HepG2 (cell line): ENCODE measurements around the gene SPCS1. TPM values are rescaled to one million over a fixed set of nuclear protein-coding genes. Genes with fewer than 3 reads are reported as not detected.

Experiments
- BRD4 ChIP-seq: sonication (generic); formaldehyde crosslinking; IDR thresholded peaks from 2 replicates; pipeline ENCODE4 v1.4.0; 2020; ENCODE audit warnings: missing genetic modification reagents
- EEA1 ChIP-seq: sonication (generic); formaldehyde crosslinking; IDR thresholded peaks from 2 replicates; pipeline ENCODE4 v1.5.1; 2020; ENCODE audit warnings: mild to moderate bottlenecking, missing genetic modification reagents, borderline replicate concordance
- EED ChIP-seq: sonication (generic); formaldehyde crosslinking; IDR thresholded peaks from 2 replicates; pipeline ENCODE4 v1.5.0; 2020; ENCODE audit warnings: mild to moderate bottlenecking, missing genetic modification reagents
- EHMT2 ChIP-seq: fragments of 200-600 bp; sonication (generic); IDR thresholded peaks from 2 replicates; pipeline ENCODE4 v1.7.0; 2017; ENCODE audit warnings: antibody characterized with exemption, low read depth, low read length, borderline replicate concordance
- HES4 ChIP-seq: sonication (generic); formaldehyde crosslinking; IDR thresholded peaks from 2 replicates; pipeline ENCODE4 v1.9.0; 2021; ENCODE audit warnings: mild to moderate bottlenecking, missing genetic modification reagents, borderline replicate concordance
- HNF4G ChIP-seq, 2 experiments: sonication (generic) in 1 of 2; formaldehyde crosslinking in 1 of 2; IDR thresholded peaks; 2 replicates each; pipeline versions ENCODE4 v1.4.0 to v1.6.1; 2011 to 2020; ENCODE audit warnings: borderline replicate concordance in 2 of 2, low read depth in 2 of 2, mild to moderate bottlenecking in 2 of 2, low read length in 1 of 2, missing genetic modification reagents in 1 of 2, moderate library complexity in 1 of 2
- MAFF ChIP-seq: IDR thresholded peaks from 2 replicates; pipeline ENCODE4 v1.6.1; 2011; ENCODE audit warnings: low read depth, low read length, improper control_type of control experiment
- MAFK ChIP-seq, 2 experiments: IDR thresholded peaks in 1 of 2; conservative IDR thresholded peaks in 1 of 2; 2 replicates each; pipeline ENCODE4 v1.6.1; 2011; ENCODE audit warnings: improper control_type of control experiment in 2 of 2, low read length in 2 of 2
- NR2F1 ChIP-seq, 2 experiments: fragments of 450-650 bp in 1 of 2; formaldehyde crosslinking in 1 of 2; IDR thresholded peaks; 2 replicates each; pipeline versions ENCODE4 v1.5.0 to v1.6.1; 2016 to 2020; ENCODE audit warnings: mild to moderate bottlenecking in 1 of 2, missing compliant biosample characterization in 1 of 2, missing genetic modification reagents in 1 of 2, moderate library complexity in 1 of 2
- RXRA ChIP-seq: sonication (generic); formaldehyde crosslinking; IDR thresholded peaks from 2 replicates; pipeline ENCODE4 v1.5.1; 2020; ENCODE audit warnings: missing genetic modification reagents
- SOX6 ChIP-seq, 2 experiments: fragments of 450-650 bp in 1 of 2; sonication (generic) in 1 of 2; formaldehyde crosslinking in 1 of 2; IDR thresholded peaks; 2 replicates each; pipeline versions ENCODE4 v1.4.0 to v1.6.1; 2017 to 2020; ENCODE audit warnings: antibody characterized with exemption in 1 of 2, mild to moderate bottlenecking in 1 of 2, missing genetic modification reagents in 1 of 2
- SP4 ChIP-seq: sonication (generic); formaldehyde crosslinking; IDR thresholded peaks from 2 replicates; pipeline ENCODE4 v1.8.1; 2023; ENCODE audit warnings: mild to moderate bottlenecking, missing genetic modification reagents
- ZFP41 ChIP-seq: sonication (generic); formaldehyde crosslinking; IDR thresholded peaks from 2 replicates; pipeline ENCODE4 v1.4.0; 2020; ENCODE audit warnings: mild to moderate bottlenecking, missing genetic modification reagents, borderline replicate concordance
- ZNF143 ChIP-seq: sonication (generic); formaldehyde crosslinking; IDR thresholded peaks from 2 replicates; pipeline ENCODE4 v1.4.0; 2020; ENCODE audit warnings: missing genetic modification reagents
- polyA plus RNA-seq, 8 experiments: library from polyadenylated mRNA; depleted of rRNA in 3 of 8; stranded (reverse) in 7 of 8; unstranded in 1 of 8; fragments of >200 nt; fragmentation: Illumina TruSeq in 4 of 8; extraction: Trizol in 4 of 8; gene quantifications; 2 replicates each; pipeline versions ENCODE4 v1.2.1 to v1.2.3, GENCODE V29; 2011 to 2016; ENCODE audit warnings: low read depth in 4 of 8, missing spikeins in 1 of 8, mixed read lengths in 1 of 8; ENCODE audit not compliant: insufficient read depth in 1 of 8
- total RNA-seq, 5 experiments: library from RNA; depleted of rRNA; stranded (reverse); fragments of >200 nt; fragmentation: Illumina TruSeq; extraction: Trizol; gene quantifications; 2 replicates each; pipeline ENCODE4 v1.2.3, GENCODE V29; 2016; ENCODE audit warnings: low read depth in 1 of 5
- TF ChIP-seq, protein P1 (sequence below): sonication (generic); formaldehyde crosslinking; IDR thresholded peaks from 2 replicates; pipeline ENCODE4 v1.9.0; 2021; ENCODE audit warnings: missing genetic modification reagents, borderline replicate concordance
- TF ChIP-seq, protein P2 (sequence below): sonication (generic); formaldehyde crosslinking; IDR thresholded peaks from 2 replicates; pipeline ENCODE4 v1.5.0; 2020; ENCODE audit warnings: mild to moderate bottlenecking, missing genetic modification reagents, moderate library complexity
- TF ChIP-seq, protein P3 (sequence below): IDR thresholded peaks from 2 replicates; pipeline ENCODE4 v1.6.1; 2016; ENCODE audit warnings: mild to moderate bottlenecking, missing biosample characterization, missing genetic modification reagents
- TF ChIP-seq, protein P4 (sequence below): sonication (generic); formaldehyde crosslinking; IDR thresholded peaks from 2 replicates; pipeline ENCODE4 v1.4.0; 2020; ENCODE audit warnings: missing genetic modification reagents
- TF ChIP-seq, protein P5 (sequence below): sonication (generic); formaldehyde crosslinking; IDR thresholded peaks from 2 replicates; pipeline ENCODE4 v1.5.0; 2020; ENCODE audit warnings: mild to moderate bottlenecking, missing genetic modification reagents

The SPCS1 gene
- total and polyA plus RNA-seq, 2 of the 13 experiments (the other 11 are each of a cell fraction or from before 2014, with no cell fraction given), result 84.6 to 120 TPM

DNA sequence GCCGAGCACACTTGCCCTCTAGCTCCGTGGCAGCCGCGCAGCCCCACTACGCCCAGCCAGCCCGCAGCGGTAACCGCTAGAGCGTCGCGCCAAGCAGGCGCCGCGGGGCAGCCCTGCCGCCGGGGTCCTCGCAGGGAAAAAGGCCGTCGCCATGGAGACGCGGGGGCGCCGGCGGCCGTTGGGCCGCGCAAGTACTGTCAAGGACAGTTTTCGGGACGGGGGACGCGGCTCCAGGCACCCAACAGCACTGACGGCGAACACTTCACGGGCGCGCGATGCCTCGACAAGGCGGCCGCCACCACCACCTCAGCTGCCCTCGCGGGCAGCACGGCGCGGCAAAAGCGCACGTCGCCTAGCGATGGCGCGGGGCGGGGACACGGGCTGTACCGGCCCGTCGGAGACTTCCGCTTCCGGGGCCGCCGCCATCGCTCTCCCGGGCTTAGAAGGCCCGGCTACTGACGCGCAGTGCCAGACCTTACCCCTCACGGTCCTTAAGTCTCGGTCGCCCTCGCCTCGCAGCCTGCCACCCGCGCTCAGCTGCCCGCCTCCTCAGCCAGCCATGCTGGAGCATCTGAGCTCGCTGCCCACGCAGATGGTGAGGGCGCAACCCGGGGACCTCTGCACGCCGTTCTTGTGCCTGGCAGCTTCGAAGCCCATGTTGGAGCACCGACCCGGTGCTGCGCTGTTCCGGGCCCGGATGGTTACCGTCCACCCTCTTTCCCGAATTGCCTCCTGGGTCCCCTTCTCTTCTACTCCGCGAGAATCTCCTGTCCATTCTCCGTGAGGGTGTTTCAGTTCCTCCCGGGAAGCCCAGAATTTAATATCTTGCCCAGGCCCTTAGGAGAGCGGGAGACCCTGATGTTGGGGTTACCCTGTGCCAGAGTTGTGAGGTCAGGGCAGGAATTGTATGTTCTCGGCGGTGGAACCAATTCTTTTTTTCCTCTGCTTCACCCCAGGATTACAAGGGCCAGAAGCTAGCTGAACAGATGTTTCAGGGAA, at the start of gene SPCS1, which contains the start of gene GLT8D1 (continued):
- TF ChIP-seq, protein P1, sequence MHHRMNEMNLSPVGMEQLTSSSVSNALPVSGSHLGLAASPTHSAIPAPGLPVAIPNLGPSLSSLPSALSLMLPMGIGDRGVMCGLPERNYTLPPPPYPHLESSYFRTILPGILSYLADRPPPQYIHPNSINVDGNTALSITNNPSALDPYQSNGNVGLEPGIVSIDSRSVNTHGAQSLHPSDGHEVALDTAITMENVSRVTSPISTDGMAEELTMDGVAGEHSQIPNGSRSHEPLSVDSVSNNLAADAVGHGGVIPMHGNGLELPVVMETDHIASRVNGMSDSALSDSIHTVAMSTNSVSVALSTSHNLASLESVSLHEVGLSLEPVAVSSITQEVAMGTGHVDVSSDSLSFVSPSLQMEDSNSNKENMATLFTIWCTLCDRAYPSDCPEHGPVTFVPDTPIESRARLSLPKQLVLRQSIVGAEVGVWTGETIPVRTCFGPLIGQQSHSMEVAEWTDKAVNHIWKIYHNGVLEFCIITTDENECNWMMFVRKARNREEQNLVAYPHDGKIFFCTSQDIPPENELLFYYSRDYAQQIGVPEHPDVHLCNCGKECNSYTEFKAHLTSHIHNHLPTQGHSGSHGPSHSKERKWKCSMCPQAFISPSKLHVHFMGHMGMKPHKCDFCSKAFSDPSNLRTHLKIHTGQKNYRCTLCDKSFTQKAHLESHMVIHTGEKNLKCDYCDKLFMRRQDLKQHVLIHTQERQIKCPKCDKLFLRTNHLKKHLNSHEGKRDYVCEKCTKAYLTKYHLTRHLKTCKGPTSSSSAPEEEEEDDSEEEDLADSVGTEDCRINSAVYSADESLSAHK (CRISPR knock-in tag), result no peak
- peak; percentile 70 for TF ChIP-seq RXRA
- TF ChIP-seq BRD4 (CRISPR knock-in tag), result peak; percentile 84; the same call in 1 of the 2 replicates
- TF ChIP-seq ZFP41 (CRISPR knock-in tag), result no peak; the same call in 1 of the 2 replicates
- TF ChIP-seq NR2F1 (CRISPR knock-in tag; IDR thresholded peaks at IDR 0.05), result no peak
- no peak for TF ChIP-seq MAFK (conservative IDR thresholded peaks at IDR 0.05 in 1 of 2, IDR thresholded peaks at IDR 0.05 in 1 of 2; ENCODE audit: low read length in 2 of 2)
- TF ChIP-seq HES4 (CRISPR knock-in tag), result peak; percentile 67
- TF ChIP-seq ZNF143 (CRISPR knock-in tag), result no peak
- TF ChIP-seq HNF4G (IDR thresholded peaks at IDR 0.05; ENCODE audit: borderline replicate concordance, low read depth, low read length), result no peak
- 0 out of 2 replicates have a peak, but pooled peaks have one; percentile 17 for TF ChIP-seq HNF4G (CRISPR knock-in tag; IDR thresholded peaks at IDR 0.05; ENCODE audit: borderline replicate concordance, low read depth)
- TF ChIP-seq SOX6 (IDR thresholded peaks at IDR 0.05), result no peak
- TF ChIP-seq SOX6 (CRISPR knock-in tag; IDR thresholded peaks at IDR 0.05), result peak; percentile 21; the same call in 1 of the 2 replicates
- no peak for TF ChIP-seq MAFF
- no peak for TF ChIP-seq EHMT2
- TF ChIP-seq, protein P2, sequence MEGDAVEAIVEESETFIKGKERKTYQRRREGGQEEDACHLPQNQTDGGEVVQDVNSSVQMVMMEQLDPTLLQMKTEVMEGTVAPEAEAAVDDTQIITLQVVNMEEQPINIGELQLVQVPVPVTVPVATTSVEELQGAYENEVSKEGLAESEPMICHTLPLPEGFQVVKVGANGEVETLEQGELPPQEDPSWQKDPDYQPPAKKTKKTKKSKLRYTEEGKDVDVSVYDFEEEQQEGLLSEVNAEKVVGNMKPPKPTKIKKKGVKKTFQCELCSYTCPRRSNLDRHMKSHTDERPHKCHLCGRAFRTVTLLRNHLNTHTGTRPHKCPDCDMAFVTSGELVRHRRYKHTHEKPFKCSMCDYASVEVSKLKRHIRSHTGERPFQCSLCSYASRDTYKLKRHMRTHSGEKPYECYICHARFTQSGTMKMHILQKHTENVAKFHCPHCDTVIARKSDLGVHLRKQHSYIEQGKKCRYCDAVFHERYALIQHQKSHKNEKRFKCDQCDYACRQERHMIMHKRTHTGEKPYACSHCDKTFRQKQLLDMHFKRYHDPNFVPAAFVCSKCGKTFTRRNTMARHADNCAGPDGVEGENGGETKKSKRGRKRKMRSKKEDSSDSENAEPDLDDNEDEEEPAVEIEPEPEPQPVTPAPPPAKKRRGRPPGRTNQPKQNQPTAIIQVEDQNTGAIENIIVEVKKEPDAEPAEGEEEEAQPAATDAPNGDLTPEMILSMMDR (CRISPR knock-in tag), result no peak; the same call in 1 of the 2 replicates
- TF ChIP-seq, protein P3, sequence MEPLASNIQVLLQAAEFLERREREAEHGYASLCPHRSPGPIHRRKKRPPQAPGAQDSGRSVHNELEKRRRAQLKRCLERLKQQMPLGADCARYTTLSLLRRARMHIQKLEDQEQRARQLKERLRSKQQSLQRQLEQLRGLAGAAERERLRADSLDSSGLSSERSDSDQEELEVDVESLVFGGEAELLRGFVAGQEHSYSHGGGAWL (CRISPR knock-in tag), result peak; percentile 73
- TF ChIP-seq, protein P4, sequence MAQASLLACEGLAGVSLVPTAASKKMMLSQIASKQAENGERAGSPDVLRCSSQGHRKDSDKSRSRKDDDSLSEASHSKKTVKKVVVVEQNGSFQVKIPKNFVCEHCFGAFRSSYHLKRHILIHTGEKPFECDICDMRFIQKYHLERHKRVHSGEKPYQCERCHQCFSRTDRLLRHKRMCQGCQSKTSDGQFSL (CRISPR knock-in tag), result no peak
- TF ChIP-seq, protein P5, sequence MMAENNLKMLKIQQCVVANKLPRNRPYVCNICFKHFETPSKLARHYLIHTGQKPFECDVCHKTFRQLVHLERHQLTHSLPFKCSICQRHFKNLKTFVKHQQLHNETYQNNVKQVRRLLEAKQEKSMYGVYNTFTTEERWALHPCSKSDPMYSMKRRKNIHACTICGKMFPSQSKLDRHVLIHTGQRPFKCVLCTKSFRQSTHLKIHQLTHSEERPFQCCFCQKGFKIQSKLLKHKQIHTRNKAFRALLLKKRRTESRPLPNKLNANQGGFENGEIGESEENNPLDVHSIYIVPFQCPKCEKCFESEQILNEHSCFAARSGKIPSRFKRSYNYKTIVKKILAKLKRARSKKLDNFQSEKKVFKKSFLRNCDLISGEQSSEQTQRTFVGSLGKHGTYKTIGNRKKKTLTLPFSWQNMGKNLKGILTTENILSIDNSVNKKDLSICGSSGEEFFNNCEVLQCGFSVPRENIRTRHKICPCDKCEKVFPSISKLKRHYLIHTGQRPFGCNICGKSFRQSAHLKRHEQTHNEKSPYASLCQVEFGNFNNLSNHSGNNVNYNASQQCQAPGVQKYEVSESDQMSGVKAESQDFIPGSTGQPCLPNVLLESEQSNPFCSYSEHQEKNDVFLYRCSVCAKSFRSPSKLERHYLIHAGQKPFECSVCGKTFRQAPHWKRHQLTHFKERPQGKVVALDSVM (CRISPR knock-in tag), result peak; percentile 63; the same call in 1 of the 2 replicates
- TF ChIP-seq SP4 (CRISPR knock-in tag), result peak; percentile 72
- peak; percentile 74; the same call in 1 of the 2 replicates for TF ChIP-seq EED (CRISPR knock-in tag)
- no peak for TF ChIP-seq EEA1 (CRISPR knock-in tag)
